GM23248 (cell line): Measurements from ENCODE around the gene HOXD1.

ENCODE experiments used
- EZH2 ChIP-seq: fragments of 200-600 bp; sonication (generic); IDR thresholded peaks from 2 replicates; pipeline ENCODE4 v1.6.1; 2018; ENCODE audit warnings: antibody characterized with exemption, mild to moderate bottlenecking; ENCODE audit not compliant: insufficient read depth, poor library complexity, severe bottlenecking
- EZH2phosphoT487 ChIP-seq: fragments of 200-600 bp; sonication (generic); IDR thresholded peaks from 2 replicates; pipeline ENCODE4 v1.6.1; 2018; ENCODE audit warnings: antibody characterized with exemption, moderate library complexity, mild to moderate bottlenecking, low read depth; ENCODE audit not compliant: insufficient read depth

DNA sequence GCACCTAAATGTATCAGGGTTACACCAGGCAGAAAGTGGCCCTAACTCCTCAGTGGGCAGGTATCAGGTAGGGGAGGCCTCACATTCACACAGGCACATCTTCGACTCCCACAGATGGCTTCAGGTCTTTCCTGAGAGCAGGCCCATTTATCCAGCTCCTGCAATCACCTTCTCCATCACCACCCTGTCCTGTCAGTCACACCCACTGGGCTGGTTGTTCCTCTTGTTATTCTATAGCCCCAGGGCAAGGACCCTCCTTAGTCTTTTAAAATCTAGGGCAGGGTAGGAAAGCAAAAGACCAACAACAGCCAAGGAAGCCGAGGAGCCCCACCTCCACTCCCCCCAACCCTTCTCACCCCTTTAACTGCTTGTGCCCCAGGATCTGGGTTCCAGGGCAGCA, 46.2 kb upstream of the HOXD1 start:
- TF ChIP-seq EZH2phosphoT487, result no peak
- TF ChIP-seq EZH2, result no peak
